ENCODE data around the gene SRP68. TPM values are rescaled to one million over a fixed set of nuclear protein-coding genes. Genes with fewer than 3 reads are reported as not detected.

SRP68 gene
- total RNA-seq, 1 experiment from 2014 or later, result 70.0 TPM

- Histone ChIP-seq H3K27me3 (no peaks in the 10 kb centered on the region), H3K4me3 (no peak overlapping the region), H3K36me3 (peaks cover 7% of the 10 kb centered on the region; the same call in 1 of the 2 replicates), H3K9me3 (no peaks in the 10 kb centered on the region)
- DNase-seq, result no peak
Measured at GRCh38 chr17:76003915-76004314, 68.4 kb downstream of the SRP68 start.

GRCh38 chr17:76002100-76002499, 70.2 kb downstream of the SRP68 start:
- Histone ChIP-seq H3K4me3 (no peak overlapping the region), H3K36me3 (peaks cover 7% of the 10 kb centered on the region; the same call in 1 of the 2 replicates), H3K27me3 (no peaks in the 10 kb centered on the region), H3K9me3 (no peaks in the 10 kb centered on the region)
- DNase-seq, result no peak

GRCh38 chr17:76000755-76001521, 71.4 kb downstream of the SRP68 start, which contains the start of gene CDK3:
CDK3 (plus strand) TSS chr17:76000855; CDS start chr17:76001426, 571 bp downstream.
- no peaks in the 10 kb centered on the region for H3K9me3 ChIP-seq
- peaks cover 7% of the 10 kb centered on the region; the same call in 1 of the 2 replicates for H3K36me3 ChIP-seq
- no peak for DNase-seq
- H3K4me3 ChIP-seq, result no peak within 1 kb of the TSS
- no peaks in the 10 kb centered on the region for H3K27me3 ChIP-seq

- no peaks in the 10 kb centered on the region for H3K27me3 ChIP-seq
- peak; percentile 34 for DNase-seq
- peaks cover 4% of the 10 kb centered on the region; the same call in 1 of the 2 replicates for H3K36me3 ChIP-seq
- no peak overlapping the region for H3K4me3 ChIP-seq
- no peaks in the 10 kb centered on the region for H3K9me3 ChIP-seq
Measured at GRCh38 chr17:76000016-76000754, 72.1 kb downstream of the SRP68 start.

GRCh38 chr17:75998327-75998795, 74.0 kb downstream of the SRP68 start:
- no peak overlapping the region for H3K4me3 ChIP-seq
- no peaks in the 10 kb centered on the region for H3K9me3 ChIP-seq
- DNase-seq, result no peak
- no peaks in the 10 kb centered on the region for H3K27me3 ChIP-seq
- H3K36me3 ChIP-seq, result peaks cover 8% of the 10 kb centered on the region

- Histone ChIP-seq H3K4me3 (no peak overlapping the region), H3K36me3 (peaks cover 11% of the 10 kb centered on the region), H3K27me3 (no peaks in the 10 kb centered on the region), H3K9me3 (no peaks in the 10 kb centered on the region)
- DNase-seq, result no peak
Measured at GRCh38 chr17:75996665-75997590, 75.4 kb downstream of the SRP68 start.

GRCh38 chr17:75995385-75995925, 76.9 kb downstream of the SRP68 start:
- H3K36me3 ChIP-seq, result peaks cover 17% of the 10 kb centered on the region
- DNase-seq, result no peak

GRCh38 chr17:75994802-75995370, 77.4 kb downstream of the SRP68 start:
- H3K36me3 ChIP-seq, result peaks cover 14% of the 10 kb centered on the region
- H3K27me3 ChIP-seq, result no peaks in the 10 kb centered on the region
- no peaks in the 10 kb centered on the region for H3K9me3 ChIP-seq
- DNase-seq, result no peak
- H3K4me3 ChIP-seq, result no peak overlapping the region

More at GRCh38 chr17:75995385-75995925, 76.9 kb downstream of the SRP68 start:
- Histone ChIP-seq H3K9me3 (no peaks in the 10 kb centered on the region), H3K27me3 (no peaks in the 10 kb centered on the region), H3K4me3 (no peak overlapping the region)

- H3K9me3 ChIP-seq, result no peaks in the 10 kb centered on the region
- H3K4me3 ChIP-seq, result no peak overlapping the region
- H3K36me3 ChIP-seq, result peaks cover 16% of the 10 kb centered on the region
- no peaks in the 10 kb centered on the region for H3K27me3 ChIP-seq
- DNase-seq, result no peak
Measured at GRCh38 chr17:75991396-75991795, 80.9 kb downstream of the SRP68 start.

Other genes starting within 250 kb of the SRP68 start
- gene UNC13D, start 228.1 kb downstream of the SRP68 start, total RNA-seq (2014; rRNA removed; shearing (Covaris generic); ENCODE audit: low replicate concordance), result 0.20 and 0.23 TPM in 2 replicates
- 6.6 and 7.9 TPM in 2 replicates for gene WBP2, start 217.2 kb downstream of the SRP68 start, total RNA-seq (2014; rRNA removed; shearing (Covaris generic); ENCODE audit: low replicate concordance)
- gene TRIM47, start 193.9 kb downstream of the SRP68 start, total RNA-seq (2014; rRNA removed; shearing (Covaris generic); ENCODE audit: low replicate concordance), result 40.4 and 54.2 TPM in 2 replicates
- 27.6 and 49.4 TPM in 2 replicates for gene TRIM65, start 175.6 kb downstream of the SRP68 start, total RNA-seq (2014; rRNA removed; shearing (Covaris generic); ENCODE audit: low replicate concordance)
- gene MRPL38, start 167.6 kb downstream of the SRP68 start, total RNA-seq (2014; rRNA removed; shearing (Covaris generic); ENCODE audit: low replicate concordance), result 75.8 and 100 TPM in 2 replicates
- 13.4 and 15.2 TPM in 2 replicates for gene FBF1, start 131.5 kb downstream of the SRP68 start, total RNA-seq (2014; rRNA removed; shearing (Covaris generic); ENCODE audit: low replicate concordance)
- 24.5 and 26.9 TPM in 2 replicates for gene ACOX1, start 93.4 kb downstream of the SRP68 start, total RNA-seq (2014; rRNA removed; shearing (Covaris generic); ENCODE audit: low replicate concordance)
- gene TEN1, start 93.3 kb downstream of the SRP68 start, total RNA-seq (2014; rRNA removed; shearing (Covaris generic); ENCODE audit: low replicate concordance), result 23.2 and 23.9 TPM in 2 replicates
- 1.3 and 6.4 TPM in 2 replicates for gene CDK3, start 71.7 kb downstream of the SRP68 start, total RNA-seq (2014; rRNA removed; shearing (Covaris generic); ENCODE audit: low replicate concordance)
- not detected in 2 replicates for gene EVPL, start 45.2 kb downstream of the SRP68 start, total RNA-seq (2014; rRNA removed; shearing (Covaris generic); ENCODE audit: low replicate concordance)
- gene GALR2, start 2.3 kb upstream of the SRP68 start, total RNA-seq (2014; rRNA removed; shearing (Covaris generic); ENCODE audit: low replicate concordance), result not detected in 2 replicates
- gene ZACN, start 6.7 kb upstream of the SRP68 start, total RNA-seq (2014; rRNA removed; shearing (Covaris generic); ENCODE audit: low replicate concordance), result not detected in 2 replicates
- 54.5 and 81.8 TPM in 2 replicates for gene EXOC7, start 31.3 kb upstream of the SRP68 start, total RNA-seq (2014; rRNA removed; shearing (Covaris generic); ENCODE audit: low replicate concordance)
- gene FOXJ1, start 68.7 kb upstream of the SRP68 start, total RNA-seq (2014; rRNA removed; shearing (Covaris generic); ENCODE audit: low replicate concordance), result not detected in 2 replicates
- gene RNF157, start 168.0 kb upstream of the SRP68 start, total RNA-seq (2014; rRNA removed; shearing (Covaris generic); ENCODE audit: low replicate concordance), result 0.40 and 0.94 TPM in 2 replicates
- gene UBALD2, start 192.8 kb upstream of the SRP68 start, total RNA-seq (2014; rRNA removed; shearing (Covaris generic); ENCODE audit: low replicate concordance), result 1.2 and 7.0 TPM in 2 replicates
- 0.92 and 3.4 TPM in 2 replicates for gene QRICH2, start 235.8 kb upstream of the SRP68 start, total RNA-seq (2014; rRNA removed; shearing (Covaris generic); ENCODE audit: low replicate concordance)